NCI-H2171 (cell line): ENCODE results near the gene CNPY4.
A peak's percentile ranks its signal among the peaks of the same experiment; 100 is the strongest.

Experiments used
- DNase-seq: peaks from one replicate; lab custom pipeline; 2025; lab: John Stamatoyannopoulos, UW

Gene CNPY4

GRCh38 chr7:100148559-100149328, 29.3 kb downstream of the CNPY4 start, which contains the start of gene LAMTOR4:
Gene LAMTOR4, plus strand, starts transcription at chr7:100148918. Its CDS starts 55 bp downstream, at chr7:100148973.
- peak; percentile 99 for DNase-seq

DNA sequence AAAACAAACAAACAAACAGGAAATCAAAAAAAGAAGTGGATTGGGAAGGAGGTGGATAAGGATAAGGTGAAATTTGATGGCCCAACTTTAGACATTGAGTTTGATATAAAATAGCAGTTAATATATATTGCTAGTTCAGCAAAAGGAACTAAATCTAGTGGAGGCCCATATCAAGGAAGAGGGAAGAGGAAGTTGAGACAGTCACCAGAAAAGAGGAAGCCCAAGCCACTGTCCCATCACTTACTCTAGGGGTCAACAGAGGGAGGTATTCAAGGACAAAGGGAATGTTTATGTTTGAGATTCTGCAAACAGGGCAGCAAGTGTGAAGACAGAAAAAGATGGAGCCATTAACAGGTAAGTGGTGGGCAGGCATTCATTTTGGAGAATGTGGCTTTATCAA, 33.0 kb downstream of the CNPY4 start:
- DNase-seq = no peak

DNA sequence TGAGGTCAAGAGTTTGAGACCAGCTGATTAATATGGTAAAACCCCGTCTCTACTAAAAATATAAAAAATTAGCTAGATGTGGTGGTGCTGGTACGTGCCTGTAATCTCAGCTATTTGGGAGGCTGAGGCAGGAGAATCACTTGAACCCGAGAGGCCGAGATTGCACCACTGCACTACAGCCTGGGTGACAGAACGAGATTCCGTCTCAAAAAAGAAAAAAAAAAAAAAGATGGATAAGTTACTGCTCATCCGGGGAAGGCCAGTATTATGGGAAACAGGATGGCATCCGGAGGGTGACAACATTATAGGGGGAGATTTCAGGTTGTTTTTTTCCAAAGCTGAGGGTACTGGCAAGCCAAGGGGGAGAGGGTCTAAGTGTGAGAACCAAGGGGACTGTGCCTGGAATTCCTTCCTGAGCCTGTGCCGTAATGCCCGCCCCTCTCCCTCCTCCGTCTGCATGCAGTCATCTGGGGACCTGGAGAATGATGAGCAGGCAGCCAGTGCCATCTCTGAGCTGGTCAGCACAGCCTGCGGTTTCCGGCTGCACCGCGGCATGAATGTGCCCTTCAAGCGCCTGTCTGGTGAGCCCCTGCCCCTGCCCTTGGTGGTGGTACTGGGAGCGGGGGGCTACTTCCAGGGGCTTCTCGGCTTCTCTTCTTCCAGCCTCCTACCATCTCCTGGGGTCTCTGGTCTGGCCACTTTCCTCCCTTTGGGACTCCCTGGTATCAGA, 33.7 kb downstream of the CNPY4 start:
- DNase-seq = no peak

- DNase-seq = no peak
These were observed 34.5 kb downstream of the CNPY4 start for GRCh38 chr7:100153708-100154535.

GRCh38 chr7:100154651-100155491, 35.4 kb downstream of the CNPY4 start:
- no peak for DNase-seq

DNA sequence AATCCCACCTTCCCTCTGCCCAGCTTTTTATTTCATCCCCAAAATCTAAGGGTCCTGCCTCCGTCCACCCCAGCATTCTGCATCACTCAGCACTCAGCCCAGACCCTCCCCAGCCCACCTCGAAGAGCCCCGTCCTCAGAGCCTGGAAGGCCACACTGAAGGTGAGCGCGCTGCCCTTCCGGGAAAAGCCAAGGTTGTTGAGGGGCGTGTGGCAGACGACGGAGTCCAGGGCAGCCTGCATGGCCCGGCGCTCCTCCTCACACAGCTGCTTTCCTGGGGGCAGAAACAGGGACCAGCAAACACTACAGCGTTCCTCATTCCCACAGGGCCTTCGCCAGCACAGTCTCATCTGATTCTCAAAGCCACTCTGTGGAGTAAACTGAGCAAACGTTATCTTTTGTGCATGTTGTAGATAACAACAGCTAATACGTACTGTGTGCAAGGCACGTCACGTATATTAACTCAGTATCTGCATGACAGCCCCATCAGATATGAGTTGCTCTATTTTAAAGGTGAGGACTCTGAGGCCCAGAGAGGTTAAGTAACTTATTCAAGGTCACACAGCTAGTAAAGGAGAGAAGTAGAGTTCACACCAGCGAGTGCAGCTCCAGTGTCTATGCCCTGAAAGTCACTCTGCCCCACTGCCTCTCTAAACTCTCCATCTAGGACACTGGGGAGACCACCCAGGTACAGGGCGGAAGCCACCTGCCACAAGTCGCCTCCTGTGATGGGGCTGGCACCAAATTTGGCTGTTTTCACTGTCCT, 36.3 kb downstream of the CNPY4 start:
- DNase-seq = no peak

GRCh38 chr7:100156331-100157068, 37.1 kb downstream of the CNPY4 start:
- no peak for DNase-seq

DNA sequence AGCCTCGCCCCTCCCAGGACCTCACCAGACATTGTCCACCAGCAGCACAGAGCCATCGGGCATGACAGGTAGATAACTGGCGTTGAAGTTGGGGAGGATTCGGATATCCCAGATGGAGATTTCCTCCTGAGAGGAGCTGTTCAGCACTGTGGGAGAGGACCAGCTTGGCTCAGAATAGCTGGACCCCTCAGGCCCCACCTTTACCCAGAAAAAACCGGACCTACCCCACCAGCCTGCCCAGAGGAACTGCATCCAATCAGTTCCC, 37.6 kb downstream of the CNPY4 start:
- no peak for DNase-seq

DNA sequence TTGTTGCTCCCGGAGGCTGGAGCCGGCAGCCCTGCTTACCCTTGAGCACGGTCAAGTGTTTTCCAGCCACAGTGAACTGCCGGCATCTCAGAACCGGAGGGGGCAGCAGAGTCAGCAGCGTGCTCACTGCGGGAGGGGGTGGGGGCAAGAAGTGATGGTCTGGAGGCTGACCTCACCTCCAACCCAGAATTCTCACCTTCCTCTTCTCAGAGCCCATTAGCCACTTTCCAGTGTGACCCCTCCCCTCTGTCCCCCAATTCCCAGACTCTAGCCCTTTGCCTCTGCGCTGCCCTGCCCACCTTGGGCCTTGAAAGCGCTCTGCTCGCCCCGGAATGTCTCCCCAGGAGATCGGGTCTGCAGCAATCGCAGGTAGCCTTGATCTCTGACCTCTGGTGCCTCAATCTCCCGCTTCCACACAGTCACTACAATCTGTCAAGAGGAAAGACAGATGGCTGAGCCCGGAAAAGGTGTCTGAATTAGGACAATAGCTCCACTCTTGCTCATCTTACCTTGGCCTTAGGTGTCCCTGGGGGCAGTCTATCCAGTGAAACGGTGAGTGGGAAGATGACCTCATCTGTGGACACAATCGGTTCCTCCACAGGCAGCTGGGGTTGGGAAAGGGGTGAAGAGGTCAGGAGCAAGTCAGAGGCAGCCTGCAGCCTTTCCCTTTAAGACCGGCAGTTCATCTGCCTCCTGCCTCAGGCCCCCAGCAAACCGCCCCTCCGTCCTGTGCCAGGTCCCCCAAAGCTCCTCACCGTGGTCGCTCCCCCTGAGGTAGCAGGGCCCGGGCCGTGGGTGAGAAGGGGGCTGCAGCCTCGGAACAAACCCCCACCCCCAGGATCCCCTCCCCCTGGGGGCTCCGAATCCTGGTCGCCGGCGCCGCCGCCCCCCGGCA, 38.1 kb downstream of the CNPY4 start:
- no peak for DNase-seq

GRCh38 chr7:100158229-100159098, 39.0 kb downstream of the CNPY4 start, which contains the start of gene TRAPPC14:
Gene TRAPPC14, minus strand, starts transcription at chr7:100158723. Its CDS starts 224 bp downstream, at chr7:100158499.
- peak; percentile 79 for DNase-seq

DNA sequence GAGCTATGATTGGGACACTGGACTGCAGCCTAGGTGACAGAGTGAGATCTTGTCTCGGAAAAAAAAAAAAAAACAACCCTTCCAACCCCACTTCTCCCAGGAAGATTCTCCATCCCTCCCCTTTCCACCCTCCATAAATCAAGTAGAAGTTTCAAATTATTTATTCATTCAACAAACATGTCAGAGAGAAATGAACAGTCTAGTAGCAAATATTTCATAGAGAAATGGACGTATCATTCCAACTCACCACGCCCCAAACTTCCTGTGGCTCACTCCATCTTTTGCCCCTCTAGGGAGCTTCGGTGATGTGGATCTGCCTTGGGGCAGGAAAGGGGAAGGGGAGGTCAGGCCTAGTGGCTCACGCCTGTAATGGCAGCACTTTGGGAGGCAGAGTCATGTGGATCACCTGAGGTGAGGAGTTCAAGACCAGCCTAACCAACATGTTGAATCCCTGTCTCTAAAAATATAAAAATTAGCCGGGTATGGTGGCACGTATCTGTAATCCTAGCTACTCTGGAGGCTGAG, 39.7 kb downstream of the CNPY4 start:
- no peak for DNase-seq

GRCh38 chr7:100160067-100160466, 40.6 kb downstream of the CNPY4 start:
- DNase-seq = no peak

DNA sequence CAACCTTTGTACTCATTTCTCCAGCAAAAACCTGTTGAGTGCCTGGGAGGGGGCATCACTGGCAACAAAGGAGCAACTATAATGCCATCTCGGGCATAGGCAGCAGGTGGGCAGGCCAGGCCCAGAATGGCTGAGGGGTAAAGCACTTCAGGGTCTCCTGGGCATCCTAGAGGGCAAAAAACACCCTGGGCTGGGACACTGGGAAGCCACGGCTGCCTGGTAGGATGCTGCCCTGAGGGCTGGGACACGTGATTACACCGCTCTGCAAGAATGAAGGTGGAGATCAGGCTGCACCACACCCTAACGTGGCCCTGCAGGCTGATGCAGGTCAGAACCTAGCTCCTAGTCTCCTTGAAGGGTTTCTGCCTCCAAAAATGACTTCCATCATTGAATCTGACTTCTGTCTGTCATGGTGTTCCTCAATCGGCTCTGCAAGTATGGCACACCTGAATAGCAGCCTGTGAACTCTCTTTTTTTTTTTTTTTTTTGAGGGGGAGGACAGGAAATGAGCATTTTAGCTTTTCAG, 43.6 kb downstream of the CNPY4 start:
- no peak for DNase-seq

DNA sequence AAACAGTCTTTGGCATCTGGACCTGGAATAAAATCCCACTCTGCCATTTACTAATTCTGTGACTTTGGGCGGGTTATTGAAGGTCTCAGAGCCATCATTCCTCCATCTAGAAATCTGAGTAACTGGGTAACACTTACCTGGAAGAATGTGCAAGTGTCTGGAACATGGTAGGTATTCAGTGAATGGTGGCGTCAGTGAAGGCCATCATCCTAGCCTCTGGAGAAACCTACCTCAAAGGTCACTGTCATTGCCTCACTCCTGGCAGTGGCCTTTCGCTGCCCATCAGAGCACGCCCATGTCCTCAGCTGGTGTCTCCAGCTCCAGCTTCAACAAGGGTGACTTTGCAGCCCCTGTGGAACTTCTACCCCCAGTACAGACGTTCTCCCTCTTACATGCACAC, 44.4 kb downstream of the CNPY4 start:
- DNase-seq = no peak

DNA sequence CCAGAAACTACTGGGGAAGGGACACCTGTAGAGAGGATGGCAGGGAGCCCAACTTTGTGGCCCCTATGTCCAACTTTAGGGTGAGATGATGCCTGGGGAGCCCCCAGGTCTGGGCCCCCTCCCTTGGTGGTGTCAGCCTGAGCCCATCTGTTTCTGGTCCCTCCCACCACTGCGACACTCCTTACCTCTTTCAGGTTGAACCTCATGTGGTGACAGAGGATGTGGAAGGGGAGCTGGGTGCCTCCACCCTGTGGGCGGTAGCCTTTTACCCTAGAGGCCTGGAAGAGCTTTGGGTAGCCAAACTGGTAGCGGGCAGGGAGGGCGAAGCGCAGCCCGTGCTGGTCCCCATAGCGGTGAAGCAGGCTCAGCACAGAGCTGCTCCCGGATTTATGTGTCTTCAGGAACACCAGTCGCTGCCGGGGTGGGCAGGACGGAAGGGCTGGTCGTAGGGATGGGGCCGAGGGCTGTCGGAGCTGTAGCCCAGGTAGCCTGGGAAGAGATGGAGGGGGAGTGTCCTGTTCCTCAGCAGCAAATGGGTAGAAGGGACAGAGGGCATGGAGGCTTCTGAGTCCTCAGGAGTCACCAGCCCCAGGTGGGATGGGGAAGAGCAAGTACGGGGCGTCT, 47.0 kb downstream of the CNPY4 start:
- DNase-seq = no peak

DNA sequence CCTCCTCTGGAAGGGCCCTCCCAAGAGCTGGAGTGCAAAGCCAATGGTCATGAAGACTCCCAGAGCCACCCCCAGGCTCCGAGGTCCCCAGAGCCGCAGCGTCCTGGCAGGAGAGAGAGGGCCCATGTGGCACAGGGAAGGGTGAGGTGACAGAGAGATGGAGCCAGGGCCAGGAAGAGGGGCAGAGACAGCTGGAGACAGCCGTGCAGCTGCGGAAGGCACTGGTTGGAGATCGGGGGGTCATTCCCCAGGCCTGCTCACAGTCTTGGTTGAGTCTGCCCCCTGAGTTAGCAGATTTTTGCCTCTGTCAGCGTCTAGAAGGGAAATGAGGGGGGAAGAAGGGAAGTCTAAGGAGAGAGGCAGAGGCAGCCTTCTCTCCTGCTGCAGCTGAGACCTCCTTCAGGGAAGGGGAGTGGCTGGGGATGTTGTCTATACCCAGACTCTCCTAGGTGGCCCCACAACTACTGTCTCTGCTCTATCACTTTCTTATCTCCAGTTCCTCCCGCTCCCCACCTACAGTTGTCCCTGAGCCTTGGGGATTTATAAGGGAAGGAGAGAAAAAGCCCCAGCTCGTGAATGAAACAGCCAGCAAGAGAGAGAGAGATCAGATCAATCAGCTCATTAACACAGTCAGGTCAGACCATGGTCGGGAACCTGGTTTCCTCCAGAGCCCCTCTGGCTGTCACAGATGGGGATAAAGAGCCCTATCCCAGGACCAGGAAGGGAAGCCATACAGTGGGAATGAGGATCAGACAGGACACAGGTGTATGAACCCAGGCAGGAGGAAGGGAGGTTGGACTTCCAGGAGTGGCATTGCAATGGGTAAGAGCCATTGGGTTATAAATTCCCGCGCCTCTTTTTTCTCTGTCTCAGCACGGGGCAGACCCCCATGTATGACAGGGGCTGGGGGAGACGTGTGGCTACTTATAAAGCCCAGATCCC, 47.8 kb downstream of the CNPY4 start:
- no peak for DNase-seq
